Urinary bladder (tissue), 4 donors: ENCODE results near the gene DOK3. TPM values are rescaled to one million over a fixed set of nuclear protein-coding genes. Genes with fewer than 3 reads are reported as not detected.
A peak's percentile ranks its signal among the peaks of the same experiment; 100 is the strongest.
"Not testable (repeated sequence)": the region's sequence is repeated elsewhere in the genome, so short reads cannot be mapped to it uniquely, and the experiment has no call there.

Experiments
- DNase-seq: peaks from one replicate; pipeline ENCODE4 v3.0.0-alpha.2; 2015; ENCODE audit errors: extremely low spot score
- H3K27ac ChIP-seq: one replicate; pipeline ENCODE4 v1.5.1; 2013; ENCODE audit warnings: low read depth, mild to moderate bottlenecking, moderate library complexity
- H3K36me3 ChIP-seq: one replicate; pipeline ENCODE4 v1.6.1; 2013; ENCODE audit warnings: mild to moderate bottlenecking, moderate library complexity; ENCODE audit not compliant: insufficient read depth
- H3K4me1 ChIP-seq: one replicate; pipeline ENCODE4 v1.6.1; 2013; ENCODE audit warnings: mild to moderate bottlenecking, moderate library complexity; ENCODE audit not compliant: insufficient read depth
- H3K4me3 ChIP-seq: one replicate; pipeline ENCODE4 v1.5.1; 2013; ENCODE audit warnings: low read depth, low read length
- WGBS: extraction: QIAGEN DNeasy Blood & Tissue Kit; methylation state at CpG from one replicate; pipeline ENCODE4 v1.1.7; 2013; 5-methylcytosine and 5-hydroxymethylcytosine counted together
- polyA plus RNA-seq: library from polyadenylated mRNA; stranded (reverse); fragments of 200-250 nt; gene quantifications from one replicate; pipeline ENCODE4 v1.2.3, GENCODE V29; 2013
- total RNA-seq: library from RNA; depleted of rRNA; stranded (reverse); fragments of >200 nt; gene quantifications from one replicate; pipeline ENCODE4 v1.2.3, GENCODE V29; 2014
- donor health status: healthy with polysubstance abuse.
- donor health status: healthy.

The DOK3 gene
- total and polyA plus RNA-seq, 2 donors = 2.9 to 8.5 TPM

- H3K4me1 ChIP-seq, DNase-seq, H3K4me3 ChIP-seq, H3K27ac ChIP-seq, H3K36me3 ChIP-seq: not testable (repeated sequence)
- WGBS = 85% methylated on average over 3 of the region's 3 CpGs
Measured at GRCh38 chr5:177485753-177486152, 23.9 kb downstream of the DOK3 start.

DNA sequence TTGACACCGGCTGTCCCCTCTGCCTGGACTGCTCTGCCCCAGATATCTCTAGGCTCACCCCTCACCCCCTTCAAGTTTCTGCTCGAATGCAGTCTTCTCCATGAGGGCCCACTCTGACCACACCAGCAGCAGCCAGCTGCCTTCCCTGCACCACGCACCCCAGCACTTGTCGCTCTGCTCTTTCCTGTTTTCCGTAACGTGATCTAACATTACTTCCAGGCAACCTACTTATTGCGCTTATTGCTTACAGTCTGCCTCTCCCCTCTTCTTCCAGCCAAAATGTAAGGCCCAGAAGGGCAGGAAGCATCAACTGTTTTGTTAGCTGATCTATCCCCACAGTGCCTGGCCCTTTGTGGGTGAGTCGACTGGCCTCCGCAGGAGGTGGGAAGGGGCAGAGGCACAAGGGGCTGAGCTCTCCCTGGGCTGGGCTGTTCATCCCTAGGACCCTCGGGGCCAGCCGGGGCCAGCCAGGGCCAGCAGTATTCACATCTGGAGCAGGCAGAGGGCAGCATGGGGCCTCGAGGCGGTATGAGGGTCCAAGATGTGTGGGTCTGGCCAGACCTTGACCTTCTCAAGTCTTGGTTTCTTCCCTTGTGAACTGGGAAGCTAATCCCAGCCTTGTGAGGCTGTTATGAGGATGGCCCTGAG lies 24.6 kb downstream of the DOK3 start:
- H3K27ac ChIP-seq = no peak overlapping the region
- DNase-seq = no peak
- H3K4me1 ChIP-seq = no peaks in the 10 kb centered on the region
- H3K36me3 ChIP-seq = no peaks in the 10 kb centered on the region
- no peak overlapping the region for H3K4me3 ChIP-seq
- 63% methylated on average over 13 of the region's 13 CpGs for WGBS

- no peaks in the 10 kb centered on the region for H3K36me3 ChIP-seq
- WGBS = 69% methylated on average over 22 of the region's 22 CpGs
- H3K4me3 ChIP-seq = no peak overlapping the region
- no peaks in the 10 kb centered on the region for H3K4me1 ChIP-seq
- no peak overlapping the region for H3K27ac ChIP-seq
- no peak for DNase-seq
Measured at GRCh38 chr5:177483994-177484901, 25.4 kb downstream of the DOK3 start.

- Histone ChIP-seq H3K4me1 (no peaks in the 10 kb centered on the region), H3K36me3 (no peaks in the 10 kb centered on the region), H3K4me3 (no peak overlapping the region), H3K27ac (no peak overlapping the region)
- no peak for DNase-seq
- WGBS = 86% methylated on average over 9 of the region's 9 CpGs
Measured at GRCh38 chr5:177483042-177483441, 26.6 kb downstream of the DOK3 start.

- no peak for DNase-seq
- WGBS = 73% methylated on average over 10 of the region's 10 CpGs
- no peaks in the 10 kb centered on the region for H3K36me3 ChIP-seq
- no peak overlapping the region for H3K4me3 ChIP-seq
- H3K27ac ChIP-seq = no peak overlapping the region
- no peaks in the 10 kb centered on the region for H3K4me1 ChIP-seq
Measured at GRCh38 chr5:177482359-177482795, 27.2 kb downstream of the DOK3 start.

DNA sequence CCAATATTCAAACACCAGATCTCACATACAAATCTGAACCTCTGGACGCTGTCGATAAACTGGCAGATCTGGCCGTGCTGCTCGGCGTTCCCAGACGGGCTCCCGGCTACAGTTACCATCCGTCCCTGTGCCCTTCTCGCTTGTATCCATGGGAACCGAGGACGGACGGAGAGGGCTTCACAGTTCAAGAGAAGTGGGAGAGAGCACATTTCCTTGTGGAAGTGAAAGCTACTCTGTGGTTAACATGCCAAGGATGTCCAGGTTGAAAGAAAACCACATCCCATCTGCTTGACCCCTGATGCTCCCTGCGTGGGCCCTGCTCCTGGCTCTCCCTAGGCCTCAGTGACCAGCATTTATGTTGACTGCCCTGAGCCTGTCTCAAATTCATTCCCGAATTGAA lies 29.9 kb downstream of the DOK3 start:
- DNase-seq = no peak
- Histone ChIP-seq H3K4me3 (no peak overlapping the region), H3K36me3 (no peaks in the 10 kb centered on the region), H3K27ac (peak overlapping the region; percentile 66), H3K4me1 (no peaks in the 10 kb centered on the region)
- 27% methylated on average over 14 of the region's 14 CpGs for WGBS

DNA sequence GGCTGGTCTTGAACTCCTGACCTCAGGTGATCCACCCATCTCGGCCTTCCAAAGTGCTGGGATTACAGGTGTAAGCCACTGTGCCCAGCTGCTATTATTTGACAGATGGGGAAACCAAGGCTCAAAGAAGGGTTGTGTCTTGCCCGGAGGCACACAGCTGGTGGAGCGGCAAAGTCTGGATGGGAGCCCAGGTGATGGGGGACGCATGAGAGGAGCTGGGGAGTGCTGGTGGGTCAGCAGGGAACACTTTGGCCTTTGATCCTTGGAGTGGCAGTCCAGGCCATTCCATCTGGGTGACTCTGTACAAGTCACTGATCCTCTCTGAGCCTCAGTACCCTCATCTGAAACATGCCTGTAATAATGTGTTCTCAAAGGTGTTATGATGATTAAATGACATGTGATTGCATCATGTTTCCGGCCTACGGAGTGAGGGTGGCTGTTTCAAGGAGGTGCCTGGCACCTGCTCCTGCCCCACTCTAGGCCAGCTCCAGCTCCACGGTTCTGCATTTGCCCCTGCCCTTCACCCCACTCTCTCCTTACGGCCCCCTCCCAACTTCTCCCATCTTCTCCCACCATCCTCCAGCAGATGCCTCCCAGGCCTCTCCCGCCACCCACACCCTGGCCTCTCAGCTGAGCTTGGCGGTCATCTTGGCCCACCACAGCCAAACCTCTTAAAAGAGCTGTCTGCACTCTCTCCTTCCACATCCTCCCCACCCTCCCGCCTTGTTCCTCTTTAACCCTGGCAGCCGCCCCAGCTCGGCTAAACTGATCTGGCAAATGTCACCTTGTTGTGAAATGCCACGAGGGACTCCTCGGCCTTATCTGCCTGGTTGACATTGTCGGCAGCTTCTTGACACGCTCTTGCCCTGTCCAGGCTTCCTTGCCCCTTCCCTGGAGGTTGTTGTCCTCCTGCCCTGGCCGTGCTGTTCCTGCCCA lies 30.6 kb downstream of the DOK3 start:
- WGBS = 22% methylated on average over 18 of the region's 18 CpGs
- H3K4me3 ChIP-seq = no peak overlapping the region
- no peaks in the 10 kb centered on the region for H3K36me3 ChIP-seq
- H3K27ac ChIP-seq = peak overlapping the region; percentile 55
- no peak for DNase-seq
- no peaks in the 10 kb centered on the region for H3K4me1 ChIP-seq

DNA sequence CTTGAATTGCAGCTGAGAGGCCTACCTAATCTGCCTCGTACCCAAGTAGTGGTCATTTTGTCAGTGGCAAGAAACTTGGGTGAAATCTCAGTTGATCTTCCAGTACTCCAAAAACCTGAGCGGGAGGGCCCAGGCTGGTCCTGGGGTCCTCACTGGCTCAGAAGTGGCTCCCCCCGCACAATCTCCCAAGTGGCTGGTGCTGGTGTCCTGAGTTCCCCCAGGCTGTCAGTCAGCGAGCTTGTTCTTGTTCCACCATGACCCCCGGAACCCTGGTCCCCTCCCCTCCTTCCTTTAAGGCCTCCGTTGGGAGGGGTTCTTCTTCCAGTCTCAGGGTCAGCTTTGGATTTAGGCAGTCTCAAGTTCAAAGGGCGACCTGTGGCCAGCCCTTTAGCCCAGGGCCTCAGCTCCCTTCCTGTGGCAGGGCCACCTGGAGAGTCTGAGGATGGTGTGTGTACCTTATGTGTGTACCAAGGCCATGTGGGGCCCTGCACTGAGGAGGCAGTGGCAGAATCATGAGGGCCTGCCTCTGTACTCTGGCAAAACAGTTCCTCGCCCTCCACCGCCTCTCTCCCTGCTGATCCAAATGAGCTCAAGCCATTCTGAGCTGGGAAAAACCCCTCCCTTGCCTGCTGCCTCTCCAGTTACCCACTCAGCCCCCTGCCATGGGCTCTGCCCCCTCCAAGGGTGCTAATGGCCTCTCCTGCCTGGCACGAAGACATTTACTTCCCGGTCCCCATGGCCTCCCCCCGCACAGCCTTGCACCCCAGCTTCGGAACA lies 31.7 kb downstream of the DOK3 start:
- DNase-seq = no peak
- 87% methylated on average over 13 of the region's 13 CpGs for WGBS
- H3K4me3 ChIP-seq = no peak overlapping the region
- no peaks in the 10 kb centered on the region for H3K36me3 ChIP-seq
- no peaks in the 10 kb centered on the region for H3K4me1 ChIP-seq
- H3K27ac ChIP-seq = no peak overlapping the region

DNA sequence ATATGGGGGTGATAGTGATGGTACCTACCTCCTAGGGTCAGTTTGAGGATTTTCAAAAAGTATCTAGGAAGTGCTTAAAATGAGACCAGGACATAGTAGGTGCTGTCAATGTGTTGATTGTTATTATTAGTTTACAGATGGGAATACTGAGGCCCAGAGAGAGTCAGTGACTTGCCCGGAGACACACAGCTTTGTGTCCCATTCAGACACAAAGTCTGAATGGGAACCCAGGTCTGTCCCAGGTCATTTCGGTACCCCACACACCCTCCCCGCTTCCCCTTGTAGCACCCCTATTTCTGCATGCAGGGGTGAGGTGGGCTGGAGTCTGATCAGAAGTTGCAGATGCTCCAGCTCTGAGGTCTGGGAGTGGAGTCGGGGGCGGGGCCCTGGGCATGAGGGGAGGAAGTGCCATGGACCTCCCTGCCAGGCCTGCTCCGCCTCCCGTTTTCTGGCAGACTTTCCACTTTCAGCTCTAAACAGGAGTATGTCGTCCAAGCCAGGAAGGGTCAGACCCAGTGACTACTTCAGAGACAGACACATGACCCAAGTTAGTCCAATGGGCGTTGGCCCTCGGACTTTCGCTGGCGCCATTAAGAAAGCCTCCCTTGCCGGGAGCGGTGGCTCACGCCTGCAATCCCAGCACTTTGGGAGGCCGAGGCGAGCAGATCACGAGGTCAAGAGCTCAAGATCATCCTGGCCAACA lies 32.9 kb downstream of the DOK3 start:
- 50% methylated on average over 18 of the region's 18 CpGs for WGBS
- H3K36me3 ChIP-seq = no peaks in the 10 kb centered on the region
- no peak overlapping the region for H3K4me3 ChIP-seq
- H3K4me1 ChIP-seq = no peaks in the 10 kb centered on the region
- H3K27ac ChIP-seq = no peak overlapping the region
- no peak for DNase-seq

DNA sequence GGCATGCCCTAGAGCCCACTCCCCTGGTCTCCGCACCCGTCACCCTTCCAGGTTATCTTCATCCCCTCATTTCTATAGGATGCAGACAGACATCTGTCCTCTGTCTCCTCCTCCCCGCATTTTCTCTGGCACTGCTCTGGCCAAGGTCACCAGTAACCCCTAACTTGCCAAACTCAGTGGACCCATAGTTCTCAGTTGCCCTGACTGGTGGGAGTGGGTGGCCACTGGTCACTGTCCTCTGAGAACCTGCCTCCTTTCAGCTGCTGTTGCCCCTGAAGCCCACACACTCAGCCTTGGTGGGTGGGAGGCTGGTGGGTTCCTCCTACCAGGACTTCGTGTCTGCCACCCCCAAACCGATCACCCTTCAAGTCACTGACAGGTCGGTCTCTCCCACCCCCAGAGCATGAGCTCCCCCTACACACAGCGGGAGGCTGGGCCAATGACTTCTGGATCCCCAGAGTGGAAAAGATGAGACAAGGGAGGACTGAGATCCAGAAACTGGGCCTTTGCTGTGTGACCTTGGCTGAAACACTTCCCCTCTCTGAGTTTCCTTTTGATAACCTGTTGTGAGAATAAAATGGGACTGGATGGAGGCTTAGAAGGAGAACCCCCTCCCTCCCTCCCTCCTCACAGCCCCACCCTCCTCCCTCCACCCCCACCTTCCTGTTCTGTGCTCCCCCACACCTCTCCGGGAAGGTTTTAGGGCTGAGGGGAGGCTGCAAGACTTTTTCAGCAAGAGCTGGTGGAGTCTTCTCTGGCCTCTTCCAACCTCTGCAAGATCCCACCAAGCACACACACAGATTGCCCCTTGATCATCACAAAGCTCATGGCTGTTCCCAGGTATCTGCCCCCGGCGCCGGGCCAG lies 33.8 kb downstream of the DOK3 start:
- no peak overlapping the region for H3K27ac ChIP-seq
- H3K36me3 ChIP-seq = no peaks in the 10 kb centered on the region
- 45% methylated on average over 11 of the region's 11 CpGs for WGBS
- no peaks in the 10 kb centered on the region for H3K4me1 ChIP-seq
- DNase-seq = no peak
- no peak overlapping the region for H3K4me3 ChIP-seq

DNA sequence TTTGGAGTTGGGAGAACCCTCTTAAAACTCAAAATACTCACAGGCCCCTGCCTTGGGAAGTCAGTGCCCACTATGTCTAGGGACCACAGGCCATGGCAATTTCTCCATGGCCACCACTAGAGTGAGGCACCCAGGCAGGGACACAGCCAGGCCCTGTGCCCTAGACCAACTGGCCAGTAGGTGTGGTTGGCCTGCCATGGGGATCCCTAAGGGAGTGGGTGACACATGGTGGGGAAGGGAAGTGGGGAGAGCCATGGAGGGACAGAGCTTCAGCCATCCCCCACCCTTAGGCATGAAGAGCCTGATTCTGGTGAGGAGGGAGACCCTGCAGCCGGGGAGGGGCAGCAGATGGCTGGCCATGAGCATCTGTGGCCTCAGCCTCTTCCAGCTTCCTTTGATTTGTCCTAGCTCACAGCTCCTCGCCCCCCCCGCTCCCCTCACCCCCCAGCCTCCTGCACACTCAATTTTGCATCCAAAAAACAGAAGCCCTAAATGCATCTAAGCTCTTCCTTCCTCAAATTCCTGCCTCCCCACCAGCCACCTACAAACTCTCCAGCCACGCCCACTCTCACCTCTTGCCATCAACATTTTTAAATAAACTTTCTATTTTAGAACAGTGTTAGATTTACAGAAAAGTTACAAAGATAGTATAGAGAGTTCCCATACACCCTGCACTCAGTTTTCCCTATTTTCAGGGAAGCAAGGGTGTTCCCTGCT lies 34.6 kb downstream of the DOK3 start:
- Histone ChIP-seq H3K36me3 (no peaks in the 10 kb centered on the region), H3K27ac (no peak overlapping the region), H3K4me3 (no peak overlapping the region), H3K4me1 (no peaks in the 10 kb centered on the region)
- WGBS = 27% methylated on average over 4 of the region's 4 CpGs
- no peak for DNase-seq
